GM12892 (cell line): Measurements from ENCODE around the gene JPH4.

Source experiments
- POLR2A ChIP-seq: IDR thresholded peaks from 2 replicates; pipeline ENCODE4 v1.6.1; 2011; ENCODE audit warnings: low read depth, low read length, control low read depth
- TAF1 ChIP-seq: IDR thresholded peaks from 2 replicates; pipeline ENCODE4 v1.6.1; 2011; ENCODE audit warnings: low read depth, mild to moderate bottlenecking, control low read depth, low read length, borderline replicate concordance

- TF ChIP-seq POLR2A (no peak), TAF1 (no peak)
Measured at GRCh38 chr14:23577004-23577681, 1.4 kb downstream of the JPH4 start.
